Endothelial cell of umbilical vein (primary cell): ENCODE measurements around the gene TSC22D1.

Source experiments
- CTCF ChIP-seq, 2 donors: IDR thresholded peaks; 1 replicate in 1 of 2; 2 replicates in 1 of 2; pipeline ENCODE4 v1.5.1; 2011; ENCODE audit warnings: low read length in 2 of 2, mild to moderate bottlenecking in 2 of 2, moderate library complexity in 2 of 2, control low read depth in 1 of 2, inconsistent platforms in 1 of 2, low read depth in 1 of 2; ENCODE audit not compliant: insufficient read depth in 1 of 2; ENCODE audit errors: extremely low read depth in 1 of 2
- EZH2 ChIP-seq: IDR thresholded peaks from 2 replicates; pipeline ENCODE4 v1.6.1; 2012; ENCODE audit warnings: borderline replicate concordance, low read depth, mild to moderate bottlenecking, moderate library complexity, low read length, inconsistent platforms; ENCODE audit not compliant: severe bottlenecking
- JUN ChIP-seq: IDR thresholded peaks from 2 replicates; pipeline ENCODE4 v1.6.1; 2011; ENCODE audit warnings: borderline replicate concordance, low read depth; ENCODE audit not compliant: insufficient read length, insufficient read depth
- MAX ChIP-seq: IDR thresholded peaks from 2 replicates; pipeline ENCODE4 v1.6.1; 2011; ENCODE audit not compliant: insufficient read depth, insufficient read length
- POLR2A ChIP-seq: IDR thresholded peaks from 2 replicates; pipeline ENCODE4 v1.6.1; 2012; ENCODE audit warnings: low read depth, mild to moderate bottlenecking, control low read depth, low read length
- POLR2AphosphoS5 ChIP-seq: IDR thresholded peaks from 2 replicates; pipeline ENCODE4 v1.6.1; 2012; ENCODE audit warnings: low read depth, mild to moderate bottlenecking, control low read depth, low read length, moderate library complexity; ENCODE audit not compliant: insufficient read depth

GRCh38 chr13:44516771-44517170 lies 59.4 kb downstream of the TSC22D1 start:
- TF ChIP-seq CTCF (IDR thresholded peaks at IDR 0.05; ENCODE audit: extremely low read depth in 1 of 2, insufficient read depth in 1 of 2, low read depth in 1 of 2, low read length in 2 of 2): no peak
- no peak for TF ChIP-seq EZH2
- no peak for TF ChIP-seq MAX
- no peak for TF ChIP-seq POLR2AphosphoS5
- no peak for TF ChIP-seq JUN
- no peak for TF ChIP-seq POLR2A
